Right cardiac atrium (tissue), 5 donors: ENCODE results near the gene DLX6. TPM values are rescaled to one million over a fixed set of nuclear protein-coding genes. Genes with fewer than 3 reads are reported as not detected.
"Not testable (repeated sequence)": the region's sequence is repeated elsewhere in the genome, so short reads cannot be mapped to it uniquely, and the experiment has no call there.

Source experiments
- ATAC-seq, 2 donors: fragments of 200-7000 bp; cut with Tn5 transposase; one replicate each; pipeline versions ENCODE4 v1.8.0 to v1.9.1; 2020; ENCODE audit warnings: moderate library complexity in 2 of 2, mild to moderate bottlenecking in 1 of 2
- DNase-seq, 3 donors: peaks; one replicate each; pipeline ENCODE4 v3.0.0-alpha.2; 2020
- H3K27ac ChIP-seq: one replicate; pipeline ENCODE4 v1.5.1; 2013; ENCODE audit warnings: mild to moderate bottlenecking, low read length, control low read depth, moderate library complexity
- H3K27me3 ChIP-seq: one replicate; pipeline ENCODE4 v1.6.1; 2013; ENCODE audit not compliant: control insufficient read depth, insufficient read depth
- H3K4me1 ChIP-seq: one replicate; pipeline ENCODE4 v1.6.1; 2013; ENCODE audit warnings: low read length; ENCODE audit not compliant: control insufficient read depth, insufficient read depth
- H3K4me3 ChIP-seq: one replicate; pipeline ENCODE4 v1.5.1; 2013; ENCODE audit warnings: low read length, control low read depth
- H3K9me3 ChIP-seq: one replicate; pipeline ENCODE4 v1.6.1; 2013; ENCODE audit warnings: low read length; ENCODE audit not compliant: control insufficient read depth
- WGBS: extraction: QIAGEN DNeasy Blood & Tissue Kit; methylation state at CpG from one replicate; pipeline ENCODE4 v1.1.7; 2013; 5-methylcytosine and 5-hydroxymethylcytosine counted together
- intact Hi-C, 4 donors: fragments of 100-400 bp; cut with DNase I; formaldehyde crosslinking; loops; one replicate each; pipeline versions ENCODE4 v1.11.0 to v1.14.0; 2022 to 2023
- polyA plus RNA-seq: library from polyadenylated mRNA; stranded (reverse); fragments of 200-250 nt; gene quantifications from one replicate; pipeline ENCODE4 v1.2.3, GENCODE V29; 2013
- total RNA-seq, 4 donors: library from RNA; stranded (reverse); fragmentation: NEBNext Ultra II Directional; extraction: Animal tissue kit (Norgen Biotek cat#: 25700); gene quantifications; one replicate each; pipeline ENCODE4 v1.2.1, GENCODE V29; 2021
- donor health status: healthy with polysubstance abuse.
- donor health status: DM: no; HTN: yes; CAD: no.
- donor health status: DM: no; HTN: no; CAD: no.
- donor health status: DM: no; HTN: yes; CAD: no; lungs with severe emphysema.
- donor health status: DM: yes; HTN: yes; CAD: no.

DLX6 gene
- total and polyA plus RNA-seq, 5 donors = not detected

- H3K27me3 ChIP-seq, H3K9me3 ChIP-seq, H3K27ac ChIP-seq, H3K4me1 ChIP-seq, ATAC-seq, intact Hi-C loops, H3K4me3 ChIP-seq, DNase-seq: not testable (repeated sequence)
- WGBS = 92% methylated on average over 30 of the region's 30 CpGs
These were observed 29.0 kb downstream of the DLX6 start for GRCh38 chr7:97034213-97034852.

- Histone ChIP-seq H3K9me3 (no peaks in the 10 kb centered on the region), H3K27ac (no peak overlapping the region), H3K4me1 (no peaks in the 10 kb centered on the region), H3K4me3 (no peak overlapping the region), H3K27me3 (no peaks in the 10 kb centered on the region)
- intact Hi-C loops = no loop called here
- DNase-seq = no peak
- no peak for ATAC-seq
- WGBS = 73% methylated on average over 5 of the region's 5 CpGs
These were observed 34.2 kb downstream of the DLX6 start for GRCh38 chr7:97039374-97040065.

GRCh38 chr7:97043281-97043680 is 37.9 kb downstream of the DLX6 start:
- intact Hi-C loops = no loop called here
- Histone ChIP-seq H3K4me3 (no peak overlapping the region), H3K9me3 (no peaks in the 10 kb centered on the region), H3K27ac (no peak overlapping the region), H3K4me1 (no peaks in the 10 kb centered on the region), H3K27me3 (no peaks in the 10 kb centered on the region)
- no peak for ATAC-seq
- WGBS = 58% methylated on average over 2 of the region's 2 CpGs
- DNase-seq = no peak

Other genes with a start within 250 kb of the DLX6 start
- not detected for gene DLX5, start 19.3 kb downstream of the DLX6 start, total RNA-seq
- gene DLX5, start 19.3 kb downstream of the DLX6 start, polyA plus RNA-seq = 0.27 TPM
- 10 to 100 TPM; 19.7 to 27.0 (median 21.9) TPM for gene SDHAF3, start 112.1 kb downstream of the DLX6 start, total RNA-seq
- 20.3 TPM for gene SDHAF3, start 112.1 kb downstream of the DLX6 start, polyA plus RNA-seq